Osteoblast (primary cell): Measurements from ENCODE around the gene ATP6V1F. TPM values are rescaled to one million over a fixed set of nuclear protein-coding genes. Genes with fewer than 3 reads are reported as not detected.

Experiments
- DNase-seq: peaks from one replicate; pipeline ENCODE4 v3.0.0; 2011; ENCODE audit warnings: low spot score, mixed read lengths; ENCODE audit not compliant: insufficient read length; ENCODE audit errors: missing footprints
- H2AFZ ChIP-seq: 2 replicates; pipeline ENCODE4 v1.6.0; 2011; ENCODE audit warnings: mild to moderate bottlenecking, low read length
- H3K27ac ChIP-seq: 2 replicates; pipeline ENCODE4 v1.5.1; 2011; ENCODE audit warnings: mild to moderate bottlenecking, low read depth, low read length, moderate library complexity
- H3K27me3 ChIP-seq: 2 replicates; pipeline ENCODE4 v1.6.0; 2012; ENCODE audit warnings: mild to moderate bottlenecking, control low read depth, inconsistent platforms, low read length, moderate library complexity; ENCODE audit not compliant: insufficient read depth
- H3K36me3 ChIP-seq: 2 replicates; pipeline ENCODE4 v1.5.1; 2011; ENCODE audit warnings: mild to moderate bottlenecking, low read length, control low read depth, moderate library complexity; ENCODE audit not compliant: insufficient read depth
- H3K4me1 ChIP-seq: 2 replicates; pipeline ENCODE4 v1.5.1; 2011; ENCODE audit warnings: mild to moderate bottlenecking, low read length, control low read depth, moderate library complexity; ENCODE audit not compliant: insufficient read depth
- H3K4me2 ChIP-seq: 2 replicates; pipeline ENCODE4 v1.6.0; 2011; ENCODE audit warnings: mild to moderate bottlenecking, low read length; ENCODE audit not compliant: insufficient read depth
- H3K4me3 ChIP-seq: fragments of 200-600 bp; sonication (generic); 3 replicates; pipeline ENCODE4 v1.5.1; 2012; ENCODE audit warnings: mild to moderate bottlenecking, low read length, inconsistent platforms; ENCODE audit not compliant: insufficient read depth
- H3K79me2 ChIP-seq: 2 replicates; pipeline ENCODE4 v1.6.0; 2012; ENCODE audit warnings: mild to moderate bottlenecking, low read length, control low read depth, inconsistent platforms; ENCODE audit not compliant: insufficient read depth
- H3K9me3 ChIP-seq: 2 replicates; pipeline ENCODE4 v1.5.1; 2011; ENCODE audit warnings: low read depth, low read length, control low read depth
- H4K20me1 ChIP-seq: 2 replicates; pipeline ENCODE4 v1.6.0; 2012; ENCODE audit warnings: mild to moderate bottlenecking, low read length, control low read depth; ENCODE audit not compliant: insufficient read depth
- total RNA-seq: library from RNA; depleted of rRNA; stranded (reverse); fragments of >200 nt; gene quantifications from 2 replicates; pipeline ENCODE4 v1.2.3, GENCODE V29; 2012
- TF ChIP-seq, protein P1 (sequence below): IDR thresholded peaks from 2 replicates; pipeline ENCODE4 v1.5.1; 2011; ENCODE audit warnings: mild to moderate bottlenecking, low read depth, low read length, moderate library complexity; ENCODE audit errors: extremely low read depth

ATP6V1F gene
- total RNA-seq, 1 donor = 91.9 TPM

- no peak overlapping the region for H3K4me2 ChIP-seq
Observed at GRCh38 chr7:128860158-128861073, 2.2 kb upstream of the ATP6V1F start.

DNA sequence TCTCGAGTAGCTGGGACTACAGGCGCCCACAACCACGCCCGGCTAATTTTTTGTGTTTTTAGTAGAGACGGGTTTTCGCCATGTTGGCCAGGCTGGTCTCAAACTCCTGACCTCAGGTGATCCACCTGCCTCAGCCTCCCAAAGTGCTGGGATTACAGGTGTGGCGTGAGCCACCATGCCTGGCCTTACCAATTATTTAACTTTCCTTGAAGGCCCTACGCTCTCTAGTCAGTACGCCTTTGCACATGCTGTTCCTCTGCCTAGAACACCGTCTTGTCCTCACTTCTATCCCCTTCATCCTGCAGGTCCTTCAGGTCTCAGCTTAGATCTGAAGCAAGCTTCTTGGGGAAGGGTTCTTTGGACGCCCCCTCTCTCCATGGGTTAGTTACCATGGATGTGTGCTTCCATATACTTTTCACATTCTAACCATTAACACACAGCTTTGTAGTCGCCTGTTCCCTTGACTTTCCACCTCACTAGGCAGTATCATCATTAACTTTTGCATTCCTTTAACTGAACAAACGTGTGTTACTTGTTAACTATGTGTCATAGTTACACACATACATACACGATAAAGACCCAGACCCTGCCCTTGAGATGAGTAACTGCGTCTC is 592 bp upstream of the ATP6V1F start:
- H3K4me1 ChIP-seq = peaks cover 12% of the 10 kb centered on the region
- peaks cover 26% of the 10 kb centered on the region for H3K79me2 ChIP-seq
- peak overlapping the region; percentile 92 for H2AFZ ChIP-seq
- H4K20me1 ChIP-seq = peaks cover 20% of the 10 kb centered on the region
- H3K27me3 ChIP-seq = no peaks in the 10 kb centered on the region
- peaks cover 33% of the 10 kb centered on the region for H3K36me3 ChIP-seq
- H3K27ac ChIP-seq = peak overlapping the region; percentile 65
- TF ChIP-seq, protein P1, sequence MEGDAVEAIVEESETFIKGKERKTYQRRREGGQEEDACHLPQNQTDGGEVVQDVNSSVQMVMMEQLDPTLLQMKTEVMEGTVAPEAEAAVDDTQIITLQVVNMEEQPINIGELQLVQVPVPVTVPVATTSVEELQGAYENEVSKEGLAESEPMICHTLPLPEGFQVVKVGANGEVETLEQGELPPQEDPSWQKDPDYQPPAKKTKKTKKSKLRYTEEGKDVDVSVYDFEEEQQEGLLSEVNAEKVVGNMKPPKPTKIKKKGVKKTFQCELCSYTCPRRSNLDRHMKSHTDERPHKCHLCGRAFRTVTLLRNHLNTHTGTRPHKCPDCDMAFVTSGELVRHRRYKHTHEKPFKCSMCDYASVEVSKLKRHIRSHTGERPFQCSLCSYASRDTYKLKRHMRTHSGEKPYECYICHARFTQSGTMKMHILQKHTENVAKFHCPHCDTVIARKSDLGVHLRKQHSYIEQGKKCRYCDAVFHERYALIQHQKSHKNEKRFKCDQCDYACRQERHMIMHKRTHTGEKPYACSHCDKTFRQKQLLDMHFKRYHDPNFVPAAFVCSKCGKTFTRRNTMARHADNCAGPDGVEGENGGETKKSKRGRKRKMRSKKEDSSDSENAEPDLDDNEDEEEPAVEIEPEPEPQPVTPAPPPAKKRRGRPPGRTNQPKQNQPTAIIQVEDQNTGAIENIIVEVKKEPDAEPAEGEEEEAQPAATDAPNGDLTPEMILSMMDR = no peak
- H3K4me3 ChIP-seq = peak overlapping the region; percentile 98
- no peak for DNase-seq
- H3K9me3 ChIP-seq = no peaks in the 10 kb centered on the region
- H3K4me2 ChIP-seq = peak overlapping the region; percentile 100

More at GRCh38 chr7:128860158-128861073, 2.2 kb upstream of the ATP6V1F start:
- Histone ChIP-seq H2AFZ (no peak overlapping the region), H3K27me3 (no peaks in the 10 kb centered on the region), H3K4me3 (no peak overlapping the region), H4K20me1 (peaks cover 25% of the 10 kb centered on the region), H3K36me3 (peaks cover 44% of the 10 kb centered on the region), H3K79me2 (peaks cover 25% of the 10 kb centered on the region), H3K4me1 (peaks cover 12% of the 10 kb centered on the region), H3K27ac (no peak overlapping the region), H3K9me3 (no peaks in the 10 kb centered on the region)
- DNase-seq = peak; percentile 90
- TF ChIP-seq, protein P1 = peak; percentile 28

DNA sequence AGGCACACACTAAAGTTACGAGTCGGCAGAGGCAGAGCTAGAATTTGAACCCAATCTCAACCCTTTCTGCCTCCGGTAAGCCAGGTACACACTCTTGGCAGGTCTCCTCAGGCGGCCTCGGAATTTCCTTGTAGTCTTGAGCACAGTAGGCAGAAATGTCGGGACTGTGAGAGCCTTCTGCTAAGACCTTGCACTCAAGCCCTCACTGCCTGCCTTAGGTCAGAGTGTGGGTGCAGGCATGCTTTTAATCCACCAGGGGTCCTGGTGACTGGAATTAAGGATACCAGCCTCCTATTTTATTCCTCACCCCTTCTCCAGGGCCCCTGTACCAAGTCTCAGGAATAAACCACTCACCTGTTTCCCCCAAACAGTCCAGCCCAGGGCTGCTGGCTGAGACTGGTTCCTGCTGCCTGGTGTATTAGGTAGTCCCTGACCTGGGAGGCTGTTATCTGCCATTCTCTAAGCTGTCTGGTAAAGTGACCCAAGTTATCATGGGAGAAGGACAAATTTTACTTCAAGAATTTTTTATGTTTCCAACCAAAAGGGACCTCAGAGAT is 855 bp downstream of the ATP6V1F start:
- Histone ChIP-seq H3K4me1 (peaks cover 12% of the 10 kb centered on the region), H3K4me3 (peak overlapping the region; percentile 98), H3K27ac (peak overlapping the region; percentile 87), H3K4me2 (peak overlapping the region; percentile 100), H3K9me3 (no peaks in the 10 kb centered on the region), H3K27me3 (no peaks in the 10 kb centered on the region), H3K36me3 (peaks cover 30% of the 10 kb centered on the region), H2AFZ (peak overlapping the region; percentile 92), H4K20me1 (peaks cover 31% of the 10 kb centered on the region), H3K79me2 (peaks cover 26% of the 10 kb centered on the region)
- TF ChIP-seq, protein P1 = peak; percentile 68
- peak; percentile 98 for DNase-seq
